ENCODE results near the gene RRP1B.
"Not testable (repeated sequence)": the region's sequence is repeated elsewhere in the genome, so short reads cannot be mapped to it uniquely, and the experiment has no call there.

RRP1B gene

DNA sequence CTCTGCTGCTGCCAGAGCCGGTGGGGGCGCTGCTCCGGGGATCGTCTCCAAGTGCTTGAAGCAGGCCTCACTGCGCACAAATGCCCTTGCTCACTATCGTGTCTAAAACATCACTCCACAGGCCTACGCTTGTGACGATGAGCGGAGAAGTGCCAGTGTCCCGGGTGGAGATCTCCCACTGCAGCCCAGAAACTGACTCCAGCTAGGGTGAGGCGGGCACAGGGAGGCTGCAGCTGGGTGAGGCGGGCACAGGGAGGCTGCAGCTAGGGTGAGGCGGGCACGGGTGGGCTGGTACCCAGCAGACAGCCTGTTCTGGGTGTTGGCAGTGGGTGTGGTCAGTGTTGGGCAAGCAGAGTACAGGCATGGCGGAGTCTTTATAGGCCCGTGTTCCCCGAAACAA lies 36.9 kb downstream of the RRP1B start:
- in situ Hi-C loops (cut with HindIII; ENCODE audit: low sequenced_read_pairs) = no loop called here

DNA sequence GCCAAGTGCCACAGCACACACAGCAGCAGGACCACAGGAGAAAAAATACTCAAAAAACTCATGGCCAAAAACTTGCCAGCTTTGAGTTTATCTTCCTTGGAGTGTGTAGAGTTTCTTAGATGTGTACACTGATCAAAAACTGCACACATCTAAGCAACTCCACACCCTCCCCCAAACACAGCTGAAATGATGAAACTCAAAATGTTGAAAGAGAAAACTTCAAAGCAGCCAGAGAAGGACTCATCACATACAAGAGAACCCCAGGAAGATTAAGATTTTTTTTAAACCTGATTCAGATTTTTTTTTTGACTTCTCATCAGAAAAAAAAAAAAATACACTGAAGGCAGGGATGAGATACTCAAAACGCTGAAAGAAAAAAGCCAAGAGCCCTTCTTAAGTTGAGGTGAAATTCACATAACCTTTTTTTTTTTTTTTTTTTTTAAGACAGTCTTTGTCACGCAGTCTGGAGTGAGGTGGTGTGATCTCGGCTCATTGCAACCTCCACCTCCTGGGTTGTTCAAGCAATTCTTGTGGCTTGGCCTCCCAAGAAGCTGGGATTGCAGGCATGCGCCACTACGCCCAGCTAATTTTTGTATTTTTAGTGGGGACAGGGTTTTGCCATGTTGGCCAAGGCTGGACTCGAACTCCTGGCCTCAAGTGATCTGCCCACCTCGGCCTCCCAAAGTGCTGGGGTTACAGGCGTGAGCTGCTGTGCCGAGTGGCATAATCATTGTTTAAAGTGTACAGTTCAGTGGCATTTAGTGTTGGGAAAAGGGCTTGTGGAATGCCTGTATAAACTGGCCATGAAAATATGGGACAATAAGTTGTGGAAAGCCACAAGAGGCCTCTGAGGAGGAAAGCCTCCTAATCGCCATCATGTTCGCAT lies 38.6 kb downstream of the RRP1B start:
- in situ Hi-C loops (cut with HindIII; ENCODE audit: low sequenced_read_pairs) = no loop called here

DNA sequence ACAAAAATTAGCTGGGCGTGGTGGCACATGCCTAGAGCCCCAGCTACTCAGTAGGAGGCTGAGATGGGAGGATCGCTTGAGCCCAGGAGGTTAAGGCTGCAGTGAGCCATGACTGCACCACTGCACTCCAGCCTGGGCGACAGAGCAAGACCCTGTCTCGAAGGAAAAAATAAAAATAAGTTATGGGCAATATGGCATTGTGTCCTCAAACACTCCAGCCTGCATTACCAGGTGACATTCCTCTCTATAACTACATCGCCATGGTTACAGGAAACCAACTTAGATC lies 40.1 kb downstream of the RRP1B start:
- in situ Hi-C loops (cut with HindIII; ENCODE audit: low sequenced_read_pairs) = not testable (repeated sequence)

DNA sequence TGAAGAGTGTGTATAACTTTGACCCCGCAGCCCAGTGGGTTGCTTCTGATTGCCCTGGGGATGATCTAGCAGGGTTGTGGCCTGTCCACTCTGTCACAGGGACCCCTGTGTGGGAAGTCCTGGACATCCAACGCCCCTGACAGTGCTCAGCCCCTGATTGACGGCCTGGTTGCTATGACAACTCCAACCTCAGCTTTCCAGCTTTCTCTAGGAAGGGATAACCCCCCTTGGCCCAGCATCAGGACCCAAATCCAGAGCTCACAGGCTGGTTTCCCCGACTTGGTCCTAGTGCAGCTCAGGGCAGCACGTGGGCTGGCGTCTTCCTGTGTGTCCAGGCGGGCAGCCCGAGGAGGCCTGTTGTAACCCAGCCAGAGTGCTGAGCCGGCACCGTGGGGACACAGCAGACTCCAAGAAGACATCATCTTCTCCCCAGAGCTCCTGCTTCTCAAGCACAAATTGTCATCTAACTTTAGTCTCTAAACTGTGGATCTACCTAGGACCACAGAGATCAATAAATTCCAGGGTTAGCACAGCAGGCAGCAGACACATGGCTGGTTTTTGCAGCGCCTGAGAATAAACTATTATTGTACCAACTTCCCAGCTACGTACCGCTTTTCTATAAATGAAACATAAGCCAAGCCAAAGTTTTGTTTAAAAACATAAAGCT lies 40.7 kb downstream of the RRP1B start:
- in situ Hi-C loops (cut with HindIII; ENCODE audit: low sequenced_read_pairs) = no loop called here

DNA sequence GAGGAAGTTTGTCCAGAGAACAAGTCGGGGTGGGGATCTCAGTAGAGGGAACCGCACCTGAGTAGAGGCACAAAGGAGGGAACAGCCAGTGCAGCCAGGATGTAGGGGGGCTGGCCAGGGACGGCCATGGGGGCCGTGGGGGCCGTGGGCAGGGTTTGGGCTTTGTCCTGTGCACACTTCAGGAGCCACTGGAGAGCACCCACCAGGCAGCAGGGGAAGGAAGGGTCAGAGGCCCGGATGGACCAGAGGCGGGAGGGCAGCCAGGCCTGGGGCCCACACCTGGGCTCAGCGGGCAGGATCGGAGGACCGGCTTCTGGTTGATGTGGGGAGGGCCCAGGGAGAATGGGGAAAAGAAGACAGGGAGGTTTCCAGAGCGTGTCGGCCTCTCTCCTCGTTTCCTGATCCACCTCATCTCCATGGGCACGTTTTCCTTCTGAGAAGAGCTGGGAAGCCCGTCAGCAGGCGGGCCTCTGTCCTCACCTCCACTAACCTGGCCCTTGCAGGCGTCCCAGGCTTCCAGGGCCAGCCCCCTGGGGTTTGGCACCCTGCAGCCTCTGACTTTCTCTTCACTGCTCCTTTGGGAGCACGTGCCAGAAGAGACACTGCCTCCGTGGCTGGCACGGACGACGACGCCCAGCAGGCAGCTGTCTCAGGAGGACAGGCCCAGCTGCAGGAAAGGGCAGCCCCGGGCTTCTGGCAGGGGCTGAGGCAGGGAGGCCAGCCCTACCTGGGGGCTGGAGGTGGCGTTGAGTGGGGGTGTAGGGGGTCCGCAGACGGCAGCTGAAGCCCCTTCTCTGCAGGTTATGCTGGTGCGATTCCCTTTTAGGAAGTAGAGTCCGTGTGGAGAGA lies 42.8 kb downstream of the RRP1B start:
- in situ Hi-C loops (cut with HindIII; ENCODE audit: low sequenced_read_pairs) = no loop called here

DNA sequence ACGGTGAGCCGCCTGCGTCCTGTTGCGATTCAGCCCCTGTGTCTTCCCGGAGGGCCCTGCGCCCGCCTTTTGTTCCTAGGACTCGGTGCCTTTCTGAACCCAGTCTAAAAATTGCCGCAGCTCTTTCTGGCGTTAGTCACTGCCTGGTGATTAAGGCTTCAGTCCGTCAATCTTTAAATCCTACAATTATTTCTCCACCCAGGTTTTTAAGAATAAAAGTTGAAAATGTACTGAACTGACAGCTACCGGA lies 43.4 kb downstream of the RRP1B start:
- in situ Hi-C loops (cut with HindIII; ENCODE audit: low sequenced_read_pairs) = no loop called here

DNA sequence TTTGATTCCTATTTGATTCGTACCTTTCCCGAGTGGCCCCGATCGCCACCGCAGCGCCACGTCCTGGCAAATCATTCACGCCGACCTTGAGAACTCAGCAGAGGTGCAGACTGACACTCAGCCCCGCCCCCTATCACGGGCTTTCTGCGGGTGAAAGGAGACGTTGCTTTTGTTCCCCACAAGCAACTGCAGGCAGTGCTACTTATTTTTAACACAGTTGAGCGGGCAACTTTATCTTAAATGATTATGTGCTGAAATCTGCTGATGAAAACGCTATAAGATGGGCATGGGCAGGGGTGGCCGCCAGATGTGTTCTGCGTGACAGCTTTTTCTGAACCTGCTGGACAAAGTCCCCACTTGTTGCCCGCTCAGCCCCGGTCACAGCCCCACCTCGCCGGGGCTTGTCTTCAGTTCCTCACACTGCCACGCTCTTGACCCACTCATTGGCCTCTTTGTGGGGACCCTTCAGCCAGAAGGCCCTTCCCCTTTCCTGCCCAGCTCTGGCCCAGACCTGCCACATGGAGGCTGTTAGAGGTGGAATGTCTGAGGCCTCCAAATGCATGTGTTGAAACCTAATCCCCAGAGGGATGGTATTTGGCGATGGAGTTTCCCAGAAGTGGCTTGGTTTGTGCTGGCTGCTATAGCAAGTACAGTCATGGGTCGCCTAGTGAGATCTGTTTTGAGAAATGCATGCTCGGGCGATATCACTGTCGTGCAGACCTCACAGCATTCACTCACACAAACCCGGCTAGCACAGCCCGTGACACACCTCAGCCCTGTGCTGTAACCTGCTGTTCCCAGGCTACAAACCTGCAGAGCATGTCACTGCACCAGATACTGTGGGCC lies 43.9 kb downstream of the RRP1B start:
- in situ Hi-C loops (cut with HindIII; ENCODE audit: low sequenced_read_pairs) = no loop called here

DNA sequence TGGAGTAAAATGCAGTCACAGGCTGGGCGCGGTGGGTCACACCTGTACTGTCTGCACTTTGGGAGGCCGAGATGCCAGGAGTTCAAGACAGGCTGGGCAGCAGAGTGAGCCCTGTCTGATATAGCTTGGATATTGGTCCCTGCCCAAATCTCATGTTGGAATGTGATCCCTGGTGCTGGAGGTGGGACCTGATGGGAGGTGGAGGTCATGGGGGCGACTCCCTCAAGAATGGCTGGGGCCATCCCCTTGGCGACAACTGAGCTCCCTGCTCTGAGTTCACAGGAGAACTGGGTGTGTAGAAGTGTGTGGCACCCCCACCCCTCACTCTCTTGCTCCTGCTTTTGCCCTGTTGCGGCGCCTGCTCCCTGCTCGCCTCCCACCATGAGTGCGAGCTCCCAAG lies 48.1 kb downstream of the RRP1B start:
- in situ Hi-C loops (cut with HindIII; ENCODE audit: low sequenced_read_pairs) = no loop called here

DNA sequence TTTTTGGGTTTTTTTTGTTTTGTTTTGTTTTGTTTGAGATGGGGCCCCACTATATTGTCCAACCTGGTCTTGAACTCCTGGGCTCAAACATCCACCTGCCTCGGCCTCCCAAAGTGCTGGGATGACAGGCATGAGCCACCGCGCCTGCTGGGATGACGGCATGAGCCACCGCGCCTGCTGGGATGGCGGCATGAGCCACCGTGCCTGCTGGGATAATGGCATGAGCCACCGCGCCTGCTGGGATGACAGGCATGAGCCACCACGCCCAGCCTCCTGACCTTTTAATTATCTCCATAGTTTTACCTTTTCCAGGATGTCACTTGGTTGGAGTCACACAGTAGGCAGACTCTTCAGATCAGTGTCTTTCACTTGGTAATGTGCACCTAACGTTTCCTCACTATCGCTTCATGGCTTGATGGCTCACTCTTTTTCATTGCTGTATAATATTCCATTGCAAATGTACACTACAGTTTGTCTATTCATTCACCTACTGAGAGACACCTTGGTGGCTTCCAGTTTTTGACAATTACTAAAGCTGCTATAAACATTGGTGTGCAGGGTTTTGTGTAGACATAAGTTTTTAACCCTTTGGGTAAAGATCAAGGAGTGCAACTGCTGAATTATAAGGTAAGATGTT lies 49.5 kb downstream of the RRP1B start:
- in situ Hi-C loops (cut with HindIII; ENCODE audit: low sequenced_read_pairs) = no loop called here

DNA sequence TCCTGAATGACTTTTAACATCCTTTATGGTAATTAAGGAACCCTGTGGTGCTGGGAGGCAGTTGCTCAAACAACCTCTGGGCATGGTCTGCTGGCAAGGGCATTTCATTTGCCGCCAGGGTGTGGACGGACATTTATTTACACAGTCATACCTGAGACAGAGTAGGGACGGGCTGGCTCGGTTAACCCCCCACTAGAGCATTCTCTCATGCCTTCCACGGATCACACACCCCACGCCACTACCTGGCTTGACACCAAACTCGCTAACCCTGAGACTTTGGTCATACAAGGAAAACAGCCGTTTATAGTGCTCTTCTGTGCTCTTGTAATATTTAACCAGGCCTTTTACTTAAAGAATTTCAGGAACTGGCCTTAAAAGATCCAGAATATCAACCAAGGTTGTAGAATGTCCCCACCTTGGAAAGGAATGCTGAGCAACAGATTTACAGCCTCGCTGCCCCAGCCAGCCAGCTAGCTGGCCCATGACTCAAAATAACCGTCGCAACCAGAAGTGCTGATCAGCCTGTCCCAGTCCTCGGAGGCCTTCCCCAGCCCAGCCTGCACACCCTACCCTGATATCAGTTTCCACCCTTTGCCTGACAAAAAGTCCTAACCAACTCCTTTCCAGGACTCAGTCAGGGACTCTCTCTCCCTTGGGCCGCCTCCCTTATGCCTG lies 53.0 kb downstream of the RRP1B start:
- in situ Hi-C loops (cut with HindIII; ENCODE audit: low sequenced_read_pairs) = no loop called here

DNA sequence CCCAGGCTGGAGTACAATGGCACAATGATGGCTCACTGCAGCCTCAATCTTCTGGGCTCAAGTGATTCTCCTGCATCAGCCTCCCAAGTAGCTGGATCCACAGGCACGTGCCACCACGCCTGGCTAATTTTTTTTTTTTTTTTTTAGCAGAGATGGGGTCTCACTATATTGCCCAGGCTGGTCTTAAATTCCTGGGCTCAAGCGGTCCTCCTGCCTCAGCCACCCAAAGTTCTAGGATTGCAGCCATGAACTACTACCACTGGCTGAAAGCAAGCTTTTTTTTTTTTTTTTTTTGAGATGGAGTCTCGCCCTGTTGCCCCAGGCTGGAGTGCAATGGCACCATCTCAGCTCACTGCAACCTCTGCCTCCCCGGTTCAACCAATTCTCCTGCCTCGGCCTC lies 53.8 kb downstream of the RRP1B start:
- in situ Hi-C loops (cut with HindIII; ENCODE audit: low sequenced_read_pairs) = not testable (repeated sequence)

DNA sequence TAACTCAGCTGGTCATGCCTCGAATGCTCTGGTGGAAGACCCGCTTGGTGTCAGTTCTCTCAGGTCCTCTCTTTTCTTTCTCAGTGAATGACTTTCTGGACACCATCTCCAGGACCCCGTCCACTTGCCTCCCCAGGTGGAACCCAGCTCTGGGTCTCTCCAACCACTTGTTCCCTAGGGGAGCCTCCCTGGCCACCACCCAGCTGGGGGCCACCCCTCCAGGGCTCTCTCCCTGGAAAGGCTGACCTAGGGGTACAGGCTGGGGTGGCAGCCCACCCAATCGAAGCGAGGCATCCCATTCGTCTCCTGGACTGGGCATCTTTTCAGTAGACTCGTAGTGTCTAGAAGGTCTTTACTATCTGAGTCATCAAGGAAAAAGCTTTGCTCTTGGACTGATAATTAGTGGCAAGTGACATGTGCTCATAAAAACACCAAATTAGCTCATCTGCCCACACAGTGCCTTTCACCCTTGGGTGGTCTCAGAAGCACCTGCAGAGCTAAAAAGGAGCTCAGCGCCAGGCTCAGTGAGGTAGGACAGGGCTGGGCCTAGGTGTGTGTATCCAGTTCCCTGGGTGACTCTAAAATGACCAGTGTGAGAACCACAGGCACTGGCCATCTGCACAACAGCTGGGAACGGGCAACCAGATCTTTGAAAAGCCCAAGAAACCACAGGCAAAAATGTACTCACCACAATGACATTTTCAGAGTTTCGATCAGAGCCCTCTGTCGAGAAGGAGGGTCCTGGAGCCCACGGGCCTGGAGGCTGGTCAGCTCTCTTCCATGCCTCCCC lies 57.2 kb downstream of the RRP1B start:
- in situ Hi-C loops (cut with HindIII; ENCODE audit: low sequenced_read_pairs) = no loop called here

DNA sequence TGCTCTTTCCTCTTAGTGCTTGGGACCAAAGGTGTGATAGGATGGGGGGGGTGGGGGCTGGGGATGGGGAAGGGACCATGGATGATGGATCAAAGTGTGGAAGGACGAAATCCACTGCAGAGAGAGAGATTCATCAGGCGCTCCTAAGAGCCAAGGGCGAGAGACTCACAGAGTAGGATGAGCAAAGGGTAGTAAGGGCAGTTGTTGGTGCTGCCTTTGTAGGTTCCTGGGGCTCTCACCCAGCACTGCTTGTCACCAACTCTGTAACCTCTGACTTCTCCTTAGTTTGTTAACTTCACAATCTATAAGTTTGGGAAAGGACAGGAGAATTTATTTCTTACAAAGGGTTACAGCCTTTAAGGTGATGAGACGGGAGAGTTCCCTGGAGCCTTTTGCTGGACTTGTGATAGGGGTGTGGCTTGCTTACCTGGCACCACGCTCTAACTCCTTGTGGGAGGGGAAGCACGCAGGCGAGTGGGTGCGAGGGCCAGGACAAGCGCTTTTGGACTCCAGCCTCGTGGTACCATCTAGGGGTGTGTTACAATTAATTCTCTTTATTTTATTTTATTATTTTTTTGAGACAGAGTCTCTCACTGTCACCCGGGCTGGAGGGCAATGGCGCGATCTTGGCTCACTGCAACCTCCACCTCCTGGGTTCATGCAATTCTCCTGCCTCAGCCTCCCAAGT lies 58.0 kb downstream of the RRP1B start:
- in situ Hi-C loops (cut with HindIII; ENCODE audit: low sequenced_read_pairs) = no loop called here

DNA sequence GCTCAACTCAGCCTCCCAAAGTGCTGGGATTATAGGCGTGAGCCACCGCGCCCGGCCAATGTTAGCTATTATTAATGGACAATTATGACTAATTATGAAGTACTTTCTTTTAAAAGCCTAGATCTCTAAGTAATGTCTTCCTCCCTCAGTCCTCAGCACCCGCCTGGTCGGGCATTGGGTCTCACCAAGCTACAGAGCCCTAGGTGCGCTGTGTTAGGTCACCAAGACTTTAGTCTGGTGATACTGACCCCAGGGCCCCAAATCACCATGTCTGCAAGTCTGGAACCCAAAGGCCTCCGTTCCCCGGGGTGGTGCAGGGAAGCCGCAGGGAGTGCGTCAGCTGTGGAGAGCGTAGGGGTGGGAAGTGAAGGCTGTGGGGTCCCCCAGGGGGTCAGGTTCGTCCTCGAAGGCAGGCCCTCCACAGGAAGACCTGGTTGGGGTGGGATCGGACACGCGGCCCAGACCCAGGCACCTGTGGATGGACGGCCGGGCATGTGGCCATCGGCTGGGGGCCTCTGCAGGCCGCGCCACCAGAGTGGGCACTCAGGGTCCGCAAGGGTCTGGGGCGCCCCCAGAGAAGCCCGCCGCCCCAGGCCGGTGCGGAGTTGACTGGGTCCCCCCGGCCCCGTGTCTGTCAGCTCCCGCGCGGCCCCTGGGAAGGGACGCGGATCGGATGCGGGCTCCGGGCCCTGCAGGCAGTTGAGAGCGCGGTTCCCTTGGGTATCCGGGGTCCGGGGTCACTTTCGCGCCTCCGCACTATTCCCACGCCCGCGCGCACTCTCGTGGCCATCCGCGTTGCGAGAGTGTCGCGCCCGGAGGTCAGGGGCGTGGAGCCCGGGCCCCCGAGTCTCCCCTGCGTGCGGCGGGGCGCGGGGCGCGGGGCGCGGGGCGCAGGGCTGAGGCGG lies 58.9 kb downstream of the RRP1B start:
- in situ Hi-C loops (cut with HindIII; ENCODE audit: low sequenced_read_pairs) = no loop called here

DNA sequence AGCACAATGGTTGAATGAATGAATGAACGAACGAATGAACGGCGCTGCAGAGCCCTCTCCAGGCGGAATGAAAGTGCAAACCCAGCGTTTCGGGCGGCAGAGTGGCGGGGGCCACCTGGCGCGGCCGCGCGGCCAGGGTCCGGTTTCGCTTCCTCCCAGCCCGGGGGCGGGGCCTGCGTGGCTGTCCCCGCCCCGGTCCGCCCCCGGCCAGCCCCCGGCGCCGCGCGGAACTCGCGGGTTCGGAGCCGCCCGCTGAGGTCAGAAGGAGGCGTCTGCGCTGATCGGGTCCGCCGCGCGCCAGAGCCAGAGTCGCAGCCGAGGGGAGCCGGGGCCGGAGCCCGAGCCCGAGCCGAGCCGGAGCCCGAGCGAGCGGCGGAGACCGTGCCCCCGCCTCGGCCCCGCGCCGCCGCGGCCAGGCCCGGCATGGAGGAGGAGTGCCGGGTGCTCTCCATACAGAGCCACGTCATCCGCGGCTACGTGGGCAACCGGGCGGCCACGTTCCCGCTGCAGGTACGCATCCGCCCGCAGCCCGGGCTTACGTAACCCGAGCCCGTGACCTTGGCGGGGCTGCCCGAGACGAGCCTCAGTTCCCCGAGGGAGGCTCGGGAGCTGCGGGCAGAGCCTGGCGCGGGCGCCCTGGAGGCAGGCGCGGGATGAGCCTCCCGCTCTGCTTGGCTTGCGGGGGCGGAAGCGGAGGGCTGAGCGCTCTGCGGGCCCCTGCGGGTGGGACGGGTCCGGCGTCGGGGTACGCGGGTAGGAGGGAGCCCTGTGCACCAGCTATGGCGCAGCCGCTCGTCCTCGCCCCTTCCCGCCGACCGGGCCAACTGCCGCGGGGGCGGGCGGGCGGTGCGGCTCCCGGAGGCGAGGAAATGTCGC lies 59.8 kb downstream of the RRP1B start, which contains the start of gene PDXK:
PDXK (plus strand) TSS at position 258 of the 876 bp plus-strand sequence; CDS start at position 424, 166 bp downstream.
- in situ Hi-C loops (cut with HindIII; ENCODE audit: low sequenced_read_pairs) = no loop called here

DNA sequence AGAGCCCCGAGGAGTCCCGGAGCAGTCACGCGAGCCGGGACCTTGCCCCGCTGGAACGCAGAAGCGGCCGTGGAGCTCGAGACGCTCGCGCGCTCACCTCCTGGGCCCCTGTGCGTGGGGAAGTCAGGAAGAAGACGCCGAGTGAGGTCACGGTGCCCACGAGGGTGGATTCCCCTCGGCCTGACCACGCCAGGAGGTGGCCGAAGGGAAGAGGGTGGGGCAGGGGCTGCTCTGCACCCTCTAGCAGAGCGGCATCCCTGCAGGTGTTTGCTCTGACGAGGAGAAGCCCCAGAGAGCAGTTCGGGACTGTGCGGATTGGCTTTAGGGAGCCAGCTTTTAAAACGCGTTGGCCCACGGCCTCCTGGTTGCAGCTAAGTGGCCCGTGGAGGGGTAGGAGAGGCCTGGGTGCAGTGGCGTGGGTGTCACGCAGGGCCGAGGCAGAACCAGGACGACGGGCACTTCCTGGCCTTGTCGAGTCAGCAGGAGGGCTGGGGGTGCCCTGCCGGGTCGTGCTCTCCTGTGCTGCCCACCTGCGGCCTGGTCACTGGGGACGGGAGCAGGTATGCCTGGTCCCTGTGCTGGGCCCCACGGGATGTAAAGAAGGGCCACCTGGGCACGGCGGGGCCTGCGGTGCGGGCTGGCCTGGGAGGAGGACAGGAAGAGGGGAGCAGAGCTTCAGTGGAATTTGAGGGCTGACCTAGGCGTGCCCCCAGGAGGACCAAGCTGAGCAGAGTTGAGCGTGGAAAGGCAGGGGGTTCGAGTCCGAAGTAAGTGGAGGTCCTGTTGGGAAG lies 60.6 kb downstream of the RRP1B start:
- in situ Hi-C loops (cut with HindIII; ENCODE audit: low sequenced_read_pairs) = no loop called here

Data from endothelial cell of hepatic sinusoid (primary cell).